Smooth muscle cell (in vitro differentiated cells): ENCODE results near the gene CHI3L1. TPM values are rescaled to one million over a fixed set of nuclear protein-coding genes. Genes with fewer than 3 reads are reported as not detected.
A peak's percentile ranks its signal among the peaks of the same experiment; 100 is the strongest.

Experiments used
- DNase-seq: peaks from one replicate; lab custom pipeline; 2025; ENCODE audit not compliant: unreplicated experiment; lab: John Stamatoyannopoulos, UW
- H2AFZ ChIP-seq: fragments of 200-600 bp; sonication (generic); 2 replicates; pipeline ENCODE4 v1.6.0; 2016; ENCODE audit warnings: antibody characterized with exemption, low read depth, mild to moderate bottlenecking
- H3F3A ChIP-seq: fragments of 200-600 bp; sonication (generic); 2 replicates; pipeline ENCODE4 v1.6.0; 2017; ENCODE audit warnings: antibody characterized with exemption, low read depth
- H3K27ac ChIP-seq: fragments of 200-600 bp; sonication (generic); 2 replicates; pipeline ENCODE4 v1.5.1; 2016; ENCODE audit warnings: low read depth, mild to moderate bottlenecking
- H3K27me3 ChIP-seq: fragments of 200-600 bp; sonication (generic); 2 replicates; pipeline ENCODE4 v1.6.1; 2016; ENCODE audit warnings: low read depth, mild to moderate bottlenecking
- H3K36me3 ChIP-seq: fragments of 200-600 bp; sonication (generic); 2 replicates; pipeline ENCODE4 v1.5.1; 2016; ENCODE audit warnings: low read depth
- H3K4me1 ChIP-seq: fragments of 200-600 bp; sonication (generic); 2 replicates; pipeline ENCODE4 v1.5.1; 2016; ENCODE audit warnings: low read depth
- H3K4me2 ChIP-seq: fragments of 200-600 bp; sonication (generic); 2 replicates; pipeline ENCODE4 v1.6.0; 2016; ENCODE audit warnings: mild to moderate bottlenecking
- H3K4me3 ChIP-seq: fragments of 200-600 bp; sonication (generic); 2 replicates; pipeline ENCODE4 v1.5.1; 2016; ENCODE audit warnings: mild to moderate bottlenecking
- H3K79me2 ChIP-seq: fragments of 200-600 bp; sonication (generic); 2 replicates; pipeline ENCODE4 v1.6.0; 2016; ENCODE audit warnings: low read depth, mild to moderate bottlenecking
- H3K9ac ChIP-seq: fragments of 200-600 bp; sonication (generic); 2 replicates; pipeline ENCODE4 v1.6.0; 2016; ENCODE audit warnings: low read depth
- H3K9me3 ChIP-seq: fragments of 200-600 bp; sonication (generic); replicated peaks from 2 replicates; pipeline ENCODE4 v1.5.1; 2016; ENCODE audit warnings: low read depth
- H4K20me1 ChIP-seq: fragments of 200-600 bp; sonication (generic); 2 replicates; pipeline ENCODE4 v1.6.0; 2016; ENCODE audit warnings: low read depth
- WGBS: methylation state at CpG from one replicate; pipeline ENCODE4 v1.1.7; 2016; ENCODE audit warnings: low lambda C conversion rate; 5-methylcytosine and 5-hydroxymethylcytosine counted together
- polyA plus RNA-seq: library from polyadenylated mRNA; unstranded; fragments of >200 nt; fragmentation: Nextera tagmentation; extraction: Ambion mirVana; gene quantifications from 2 replicates; pipeline ENCODE4 v1.2.1, GENCODE V29; 2016
- total RNA-seq: library from RNA; depleted of rRNA; stranded (reverse); fragments of >200 nt; gene quantifications from 2 replicates; pipeline ENCODE4 v1.2.3, GENCODE V29; 2014
- TF ChIP-seq, protein P1 (sequence below): fragments of 200-600 bp; sonication (generic); IDR thresholded peaks from 2 replicates; pipeline ENCODE4 v1.5.1; 2017; ENCODE audit warnings: borderline replicate concordance, mild to moderate bottlenecking, antibody characterized with exemption; ENCODE audit not compliant: insufficient read depth, poor library complexity, severe bottlenecking

The CHI3L1 gene
- total and polyA plus RNA-seq, 2 experiments from 2014 or later: 45.4 to 53.6 TPM

GRCh38 chr1:203173011-203173555 lies 13.4 kb downstream of the CHI3L1 start:
- no peak for DNase-seq
- H3K79me2 ChIP-seq: no peaks in the 10 kb centered on the region

DNA sequence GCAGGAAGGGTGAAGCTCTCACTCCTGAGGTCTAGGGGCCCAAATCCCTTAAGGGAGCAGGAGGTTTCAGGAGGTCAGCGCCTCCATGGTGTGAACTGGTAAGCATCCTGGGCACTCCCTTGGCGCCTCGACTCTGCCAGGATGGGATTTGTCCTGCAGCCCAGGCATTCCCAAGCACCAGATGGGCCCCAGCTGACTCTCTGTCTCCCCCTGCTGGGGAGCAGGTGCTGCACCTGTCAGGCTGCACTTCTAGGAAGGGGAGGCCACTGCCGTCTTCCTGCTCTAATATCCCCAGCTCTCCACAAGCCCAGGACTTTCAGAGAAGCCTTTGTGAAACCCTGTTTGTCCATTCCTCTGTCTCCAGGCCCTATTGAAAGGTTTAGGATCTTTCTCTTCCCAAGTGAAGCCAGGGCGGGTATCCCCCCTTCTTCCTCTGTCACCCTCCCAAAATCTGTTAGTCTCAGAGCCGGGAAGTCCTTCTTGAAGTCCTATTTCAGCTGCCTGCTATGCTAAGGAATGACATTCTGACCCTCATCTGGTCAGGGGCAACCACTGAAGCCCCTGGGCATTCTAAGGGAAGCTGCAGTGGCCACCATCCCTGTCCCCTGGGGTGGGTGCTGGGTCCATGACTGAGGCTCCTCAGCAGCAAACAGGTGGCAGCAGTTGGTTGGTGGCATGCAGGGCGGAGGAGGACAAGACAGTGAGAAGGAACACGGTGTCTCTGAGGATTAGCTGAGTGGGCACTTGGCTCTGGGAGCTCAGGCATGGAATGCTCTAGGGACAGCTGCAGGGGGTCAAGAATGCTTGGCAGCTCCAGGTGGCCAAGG lies 14.1 kb downstream of the CHI3L1 start:
- WGBS: 62% methylated on average over 8 of the region's 8 CpGs
- Histone ChIP-seq H3K36me3 (no peaks in the 10 kb centered on the region), H3K4me1 (peaks cover 7% of the 10 kb centered on the region), H4K20me1 (no peaks in the 10 kb centered on the region), H3K27ac (no peak overlapping the region), H3K4me2 (no peak overlapping the region), H3K9me3 (no peaks in the 10 kb centered on the region), H3F3A (peaks cover 7% of the 10 kb centered on the region), H2AFZ (no peak overlapping the region), H3K9ac (no peak overlapping the region), H3K4me3 (no peak overlapping the region), H3K27me3 (no peaks in the 10 kb centered on the region), H3K79me2 (no peaks in the 10 kb centered on the region)
- DNase-seq: no peak
- TF ChIP-seq, protein P1, sequence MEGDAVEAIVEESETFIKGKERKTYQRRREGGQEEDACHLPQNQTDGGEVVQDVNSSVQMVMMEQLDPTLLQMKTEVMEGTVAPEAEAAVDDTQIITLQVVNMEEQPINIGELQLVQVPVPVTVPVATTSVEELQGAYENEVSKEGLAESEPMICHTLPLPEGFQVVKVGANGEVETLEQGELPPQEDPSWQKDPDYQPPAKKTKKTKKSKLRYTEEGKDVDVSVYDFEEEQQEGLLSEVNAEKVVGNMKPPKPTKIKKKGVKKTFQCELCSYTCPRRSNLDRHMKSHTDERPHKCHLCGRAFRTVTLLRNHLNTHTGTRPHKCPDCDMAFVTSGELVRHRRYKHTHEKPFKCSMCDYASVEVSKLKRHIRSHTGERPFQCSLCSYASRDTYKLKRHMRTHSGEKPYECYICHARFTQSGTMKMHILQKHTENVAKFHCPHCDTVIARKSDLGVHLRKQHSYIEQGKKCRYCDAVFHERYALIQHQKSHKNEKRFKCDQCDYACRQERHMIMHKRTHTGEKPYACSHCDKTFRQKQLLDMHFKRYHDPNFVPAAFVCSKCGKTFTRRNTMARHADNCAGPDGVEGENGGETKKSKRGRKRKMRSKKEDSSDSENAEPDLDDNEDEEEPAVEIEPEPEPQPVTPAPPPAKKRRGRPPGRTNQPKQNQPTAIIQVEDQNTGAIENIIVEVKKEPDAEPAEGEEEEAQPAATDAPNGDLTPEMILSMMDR: peak; percentile 68

More at GRCh38 chr1:203173011-203173555, 13.4 kb downstream of the CHI3L1 start:
- Histone ChIP-seq H3K27me3 (no peaks in the 10 kb centered on the region), H4K20me1 (no peaks in the 10 kb centered on the region), H3K36me3 (no peaks in the 10 kb centered on the region), H3K9ac (no peak overlapping the region), H2AFZ (no peak overlapping the region), H3K9me3 (no peaks in the 10 kb centered on the region), H3K4me1 (peaks cover 14% of the 10 kb centered on the region), H3K4me3 (no peak overlapping the region), H3K27ac (no peak overlapping the region), H3F3A (peaks cover 10% of the 10 kb centered on the region), H3K4me2 (no peak overlapping the region)
- TF ChIP-seq, protein P1: no peak
- WGBS: 95% methylated on average over 2 of the region's 2 CpGs

DNA sequence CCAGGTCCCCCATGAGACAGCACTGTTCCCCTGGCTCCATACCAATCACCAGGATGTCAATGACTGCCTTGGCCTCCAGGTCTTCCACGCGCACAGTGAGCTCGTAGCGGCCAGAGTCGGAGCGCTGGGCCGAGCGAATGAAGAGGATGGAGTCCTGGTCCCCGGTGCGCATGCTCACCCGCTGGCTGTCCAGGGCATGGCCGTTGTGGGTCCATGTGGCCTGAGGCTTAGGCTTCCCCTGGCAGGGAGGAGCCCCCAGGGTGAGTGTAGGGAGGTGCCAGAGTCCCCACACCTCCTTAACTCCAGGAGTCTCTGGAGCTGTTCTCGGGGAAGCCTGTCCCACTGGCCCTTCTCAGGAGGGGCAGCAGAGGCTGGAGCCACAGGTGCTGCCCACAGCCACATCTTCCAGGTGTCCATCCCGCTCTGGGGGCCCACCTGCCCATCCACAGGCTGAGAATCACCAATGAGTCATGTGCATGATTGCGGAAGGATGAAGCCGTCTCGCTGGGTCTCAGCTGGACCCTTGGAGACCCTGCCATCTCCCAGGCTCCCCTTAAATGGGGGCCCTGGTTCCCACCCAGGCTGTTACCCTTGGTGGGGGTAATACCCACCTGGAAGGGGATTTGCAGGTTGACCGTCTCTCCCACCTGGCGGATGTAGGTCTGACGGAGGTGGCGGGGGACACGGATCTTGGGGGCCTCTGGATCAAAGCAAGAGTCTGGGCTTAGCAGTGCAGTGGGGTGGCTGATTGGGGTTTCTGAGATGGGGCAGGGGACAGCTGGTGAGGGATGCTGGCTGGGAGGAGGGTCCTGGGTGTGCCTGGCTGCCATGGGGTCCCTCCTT lies 14.9 kb downstream of the CHI3L1 start:
- WGBS: 96% methylated on average over 22 of the region's 22 CpGs

More for the DNA sequence above, 14.9 kb downstream of the CHI3L1 start:
- no peak overlapping the region for H3K9ac ChIP-seq
- H3K4me3 ChIP-seq: no peak overlapping the region
- DNase-seq: no peak
- TF ChIP-seq, protein P1: no peak
- H3K4me1 ChIP-seq: no peaks in the 10 kb centered on the region
- H3F3A ChIP-seq: no peaks in the 10 kb centered on the region
- no peaks in the 10 kb centered on the region for H3K36me3 ChIP-seq
- no peaks in the 10 kb centered on the region for H4K20me1 ChIP-seq
- H3K9me3 ChIP-seq: no peaks in the 10 kb centered on the region
- no peak overlapping the region for H3K4me2 ChIP-seq
- no peak overlapping the region for H2AFZ ChIP-seq
- H3K27ac ChIP-seq: no peak overlapping the region
- no peaks in the 10 kb centered on the region for H3K79me2 ChIP-seq
- H3K27me3 ChIP-seq: no peaks in the 10 kb centered on the region
